GM23338 (cell line): ENCODE results near the gene SMYD5. TPM values are rescaled to one million over a fixed set of nuclear protein-coding genes. Genes with fewer than 3 reads are reported as not detected.

Experiments used
- ATAC-seq: fragments of 200-7000 bp; cut with Tn5 transposase; 3 replicates; pipeline ENCODE4 v1.9.1; 2020
- DNase-seq: peaks from one replicate; pipeline ENCODE4 v3.0.0-alpha.2; 2015; ENCODE audit warnings: low spot score
- H2AFZ ChIP-seq: fragments of 200-600 bp; sonication (generic); 2 replicates; pipeline ENCODE4 v1.8.0; 2016; ENCODE audit warnings: antibody characterized with exemption, mild to moderate bottlenecking, moderate library complexity
- H3F3A ChIP-seq: fragments of 200-600 bp; sonication (generic); replicated peaks from 2 replicates; pipeline ENCODE4 v1.8.0; 2017; ENCODE audit warnings: antibody characterized with exemption, mixed run types, low read depth
- H3K27ac ChIP-seq: fragments of 200-600 bp; sonication (generic); 2 replicates; pipeline ENCODE4 v1.6.1; 2016; ENCODE audit warnings: low read depth
- H3K27me3 ChIP-seq: fragments of 200-600 bp; sonication (generic); 2 replicates; pipeline ENCODE4 v1.8.0; 2016; ENCODE audit warnings: mild to moderate bottlenecking, mixed run types, moderate library complexity; ENCODE audit not compliant: insufficient read depth
- H3K36me3 ChIP-seq: fragments of 200-600 bp; sonication (generic); 2 replicates; pipeline ENCODE4 v1.8.0; 2016; ENCODE audit warnings: mild to moderate bottlenecking; ENCODE audit not compliant: insufficient read depth
- H3K4me1 ChIP-seq: fragments of 200-600 bp; sonication (generic); 2 replicates; pipeline ENCODE4 v1.8.0; 2016; ENCODE audit warnings: mild to moderate bottlenecking, moderate library complexity; ENCODE audit not compliant: insufficient read depth
- H3K4me2 ChIP-seq: fragments of 200-600 bp; sonication (generic); 2 replicates; pipeline ENCODE4 v1.7.1; 2017; ENCODE audit warnings: mixed run types
- H3K4me3 ChIP-seq: fragments of 200-600 bp; sonication (generic); 2 replicates; pipeline ENCODE4 v1.6.1; 2016; ENCODE audit warnings: mixed run types
- H3K79me2 ChIP-seq: fragments of 200-600 bp; sonication (generic); replicated peaks from 2 replicates; pipeline ENCODE4 v1.8.0; 2017; ENCODE audit warnings: mild to moderate bottlenecking; ENCODE audit not compliant: insufficient read depth
- H3K9me2 ChIP-seq: fragments of 200-600 bp; sonication (generic); 2 replicates; pipeline ENCODE4 v1.8.0; 2017; ENCODE audit not compliant: insufficient read depth
- H4K20me1 ChIP-seq: fragments of 200-600 bp; sonication (generic); replicated peaks from 2 replicates; pipeline ENCODE4 v1.8.0; 2017; ENCODE audit warnings: mild to moderate bottlenecking; ENCODE audit not compliant: insufficient read depth
- H3K27ac Mint-ChIP-seq: 2 replicates; pipeline ENCODE4 v1.8.0; 2020; ENCODE audit warnings: inconsistent platforms, mild to moderate bottlenecking, moderate library complexity, mixed read lengths
- H3K27me3 Mint-ChIP-seq: 3 replicates; pipeline ENCODE4 v1.8.0; 2022; ENCODE audit warnings: low read depth, mild to moderate bottlenecking, moderate library complexity, mixed read lengths, inconsistent platforms; ENCODE audit not compliant: insufficient read depth, poor library complexity
- H3K36me3 Mint-ChIP-seq: 3 replicates; pipeline ENCODE4 v1.8.0; 2021; ENCODE audit warnings: low read depth, mild to moderate bottlenecking, inconsistent platforms, moderate library complexity, mixed read lengths
- H3K4me1 Mint-ChIP-seq: 3 replicates; pipeline ENCODE4 v1.8.0; 2020; ENCODE audit warnings: mild to moderate bottlenecking, inconsistent platforms, mixed read lengths
- H3K4me3 Mint-ChIP-seq: 3 replicates; pipeline ENCODE4 v1.8.0; 2021; ENCODE audit warnings: moderate library complexity, mild to moderate bottlenecking, inconsistent platforms, mixed read lengths
- H3K9me3 Mint-ChIP-seq: 3 replicates; pipeline ENCODE4 v1.8.0; 2020; ENCODE audit warnings: moderate library complexity, mild to moderate bottlenecking, inconsistent platforms, mixed read lengths
- CREB1 ChIP-seq: fragments of 250-450 bp; sonication (Bioruptor Pico); IDR thresholded peaks from 2 replicates; pipeline ENCODE4 v1.5.0; 2020; ENCODE audit warnings: low read depth, mild to moderate bottlenecking, moderate library complexity
- EZH2 ChIP-seq: fragments of 200-600 bp; sonication (generic); IDR thresholded peaks from one replicate; pipeline ENCODE4 v1.8.0; 2017; ENCODE audit warnings: antibody characterized with exemption, mild to moderate bottlenecking, low read depth; ENCODE audit not compliant: unreplicated experiment
- EZH2phosphoT487 ChIP-seq: fragments of 200-600 bp; sonication (generic); IDR thresholded peaks from one replicate; pipeline ENCODE4 v1.8.1; 2018; ENCODE audit warnings: antibody characterized with exemption; ENCODE audit not compliant: unreplicated experiment
- JUNB ChIP-seq: IDR thresholded peaks from one replicate; pipeline ENCODE4 v1.6.1; 2016; ENCODE audit warnings: antibody characterized with exemption; ENCODE audit not compliant: unreplicated experiment
- NANOG ChIP-seq: IDR thresholded peaks from 2 replicates; pipeline ENCODE4 v1.6.1; 2016; ENCODE audit warnings: antibody characterized with exemption, borderline replicate concordance
- POLR2AphosphoS5 ChIP-seq: IDR thresholded peaks from 2 replicates; pipeline ENCODE4 v1.6.1; 2016; ENCODE audit warnings: antibody characterized with exemption, low read depth
- STAT1 ChIP-seq: IDR thresholded peaks from one replicate; pipeline ENCODE4 v1.6.1; 2016; ENCODE audit warnings: antibody characterized with exemption; ENCODE audit not compliant: unreplicated experiment
- ZNF114 ChIP-seq: fragments of 250-450 bp; sonication (Bioruptor Pico); IDR thresholded peaks from 2 replicates; pipeline ENCODE4 v1.5.0; 2020; ENCODE audit warnings: mild to moderate bottlenecking, moderate library complexity
- ZNF331 ChIP-seq: fragments of 250-450 bp; sonication (Bioruptor Pico); IDR thresholded peaks from 2 replicates; pipeline ENCODE4 v1.5.0; 2020; ENCODE audit warnings: low read depth, mild to moderate bottlenecking, moderate library complexity
- polyA plus RNA-seq: library from polyadenylated mRNA; unstranded; fragments of >200 nt; fragmentation: Nextera tagmentation; extraction: Ambion mirVana; gene quantifications from 2 replicates; pipeline ENCODE4 v1.2.1, GENCODE V29; 2016
- total RNA-seq: library from RNA; depleted of rRNA; stranded (reverse); fragments of >200 nt; shearing (Covaris generic); gene quantifications from 2 replicates; pipeline ENCODE4 v1.2.3, GENCODE V29; 2014
- TF ChIP-seq, protein P1 (sequence below): IDR thresholded peaks from 2 replicates; pipeline ENCODE4 v1.6.1; 2016; ENCODE audit warnings: antibody characterized with exemption
- TF ChIP-seq, protein P2 (sequence below): fragments of 250-450 bp; sonication (Bioruptor Pico); IDR thresholded peaks from 2 replicates; pipeline ENCODE4 v1.5.0; 2020; ENCODE audit warnings: mild to moderate bottlenecking, moderate library complexity
- TF ChIP-seq, protein P3 (sequence below), 2 experiments: fragments of 200-600 bp in 1 of 2; sonication (generic) in 1 of 2; conservative IDR thresholded peaks; 2 replicates each; pipeline versions ENCODE4 v1.5.1 to v1.6.1; 2016 to 2017; ENCODE audit warnings: antibody characterized with exemption in 2 of 2, low read depth in 2 of 2, mild to moderate bottlenecking in 2 of 2, moderate library complexity in 1 of 2
- TF ChIP-seq, protein P4 (sequence below): IDR thresholded peaks from one replicate; pipeline ENCODE4 v1.6.1; 2018; ENCODE audit warnings: antibody characterized with exemption; ENCODE audit not compliant: unreplicated experiment

Gene SMYD5
- total and polyA plus RNA-seq, 2 experiments from 2014 or later: 20.5 to 45.8 TPM

DNA sequence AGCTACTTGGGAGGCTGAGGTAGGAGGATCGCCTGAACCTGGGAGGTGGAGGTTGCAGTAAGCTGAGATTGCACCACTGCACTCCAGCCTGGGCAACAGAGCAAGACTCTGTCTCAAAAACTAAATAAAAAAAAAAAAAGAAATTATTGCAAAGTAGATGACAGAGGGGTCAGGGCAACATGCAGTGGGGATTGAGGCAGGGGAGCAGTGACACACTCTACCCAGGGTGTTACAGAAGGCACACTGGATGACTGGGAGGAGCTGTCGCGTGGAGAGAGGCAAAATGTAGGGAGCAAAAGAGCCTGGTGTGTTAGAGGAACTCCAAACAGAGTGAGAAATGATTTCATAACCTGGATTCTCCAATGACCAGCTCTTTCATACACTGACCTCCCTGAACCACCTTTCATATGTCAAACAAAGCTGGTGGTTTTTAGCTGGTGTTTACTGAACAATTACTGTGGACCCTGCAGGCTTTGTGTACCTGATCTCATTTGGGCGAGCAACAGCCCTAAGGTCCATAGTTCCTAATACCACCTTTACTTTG is 48.1 kb downstream of the SMYD5 start:
- DNase-seq: no peak
- peaks cover 6% of the 10 kb centered on the region; the same call in 2 of the 3 replicates for H3K4me1 Mint-ChIP-seq
- peaks cover 17% of the 10 kb centered on the region for H3K36me3 Mint-ChIP-seq
- peaks cover under 1% of the 10 kb centered on the region for H3K27me3 ChIP-seq
- no peak overlapping the region for H3K4me2 ChIP-seq
- H3K27ac ChIP-seq: no peak overlapping the region
- H3F3A ChIP-seq: no peaks in the 10 kb centered on the region
- H2AFZ ChIP-seq: no peak overlapping the region
- no peaks in the 10 kb centered on the region for H3K79me2 ChIP-seq
- peaks cover 6% of the 10 kb centered on the region for H4K20me1 ChIP-seq
- H3K9me2 ChIP-seq: no peaks in the 10 kb centered on the region
- no peak overlapping the region for H3K27ac Mint-ChIP-seq
- no peak overlapping the region for H3K4me3 ChIP-seq
- ATAC-seq: no peak
- H3K27me3 Mint-ChIP-seq: peaks cover 10% of the 10 kb centered on the region
- H3K9me3 Mint-ChIP-seq: no peaks in the 10 kb centered on the region; the same call in 2 of the 3 replicates
- H3K4me3 Mint-ChIP-seq: no peak overlapping the region
- peaks cover 6% of the 10 kb centered on the region; the same call in 1 of the 2 replicates for H3K4me1 ChIP-seq
- no peaks in the 10 kb centered on the region; the same call in 1 of the 2 replicates for H3K36me3 ChIP-seq
- TF ChIP-seq, protein P1, sequence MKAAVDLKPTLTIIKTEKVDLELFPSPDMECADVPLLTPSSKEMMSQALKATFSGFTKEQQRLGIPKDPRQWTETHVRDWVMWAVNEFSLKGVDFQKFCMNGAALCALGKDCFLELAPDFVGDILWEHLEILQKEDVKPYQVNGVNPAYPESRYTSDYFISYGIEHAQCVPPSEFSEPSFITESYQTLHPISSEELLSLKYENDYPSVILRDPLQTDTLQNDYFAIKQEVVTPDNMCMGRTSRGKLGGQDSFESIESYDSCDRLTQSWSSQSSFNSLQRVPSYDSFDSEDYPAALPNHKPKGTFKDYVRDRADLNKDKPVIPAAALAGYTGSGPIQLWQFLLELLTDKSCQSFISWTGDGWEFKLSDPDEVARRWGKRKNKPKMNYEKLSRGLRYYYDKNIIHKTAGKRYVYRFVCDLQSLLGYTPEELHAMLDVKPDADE: no peak
- TF ChIP-seq STAT1 (no peak), CREB1 (CRISPR knock-in tag) (no peak), EZH2 (no peak), POLR2AphosphoS5 (no peak), EZH2phosphoT487 (no peak), ZNF331 (no peak), ZNF114 (CRISPR knock-in tag) (no peak), JUNB (no peak), NANOG (no peak)
- TF ChIP-seq, protein P2, sequence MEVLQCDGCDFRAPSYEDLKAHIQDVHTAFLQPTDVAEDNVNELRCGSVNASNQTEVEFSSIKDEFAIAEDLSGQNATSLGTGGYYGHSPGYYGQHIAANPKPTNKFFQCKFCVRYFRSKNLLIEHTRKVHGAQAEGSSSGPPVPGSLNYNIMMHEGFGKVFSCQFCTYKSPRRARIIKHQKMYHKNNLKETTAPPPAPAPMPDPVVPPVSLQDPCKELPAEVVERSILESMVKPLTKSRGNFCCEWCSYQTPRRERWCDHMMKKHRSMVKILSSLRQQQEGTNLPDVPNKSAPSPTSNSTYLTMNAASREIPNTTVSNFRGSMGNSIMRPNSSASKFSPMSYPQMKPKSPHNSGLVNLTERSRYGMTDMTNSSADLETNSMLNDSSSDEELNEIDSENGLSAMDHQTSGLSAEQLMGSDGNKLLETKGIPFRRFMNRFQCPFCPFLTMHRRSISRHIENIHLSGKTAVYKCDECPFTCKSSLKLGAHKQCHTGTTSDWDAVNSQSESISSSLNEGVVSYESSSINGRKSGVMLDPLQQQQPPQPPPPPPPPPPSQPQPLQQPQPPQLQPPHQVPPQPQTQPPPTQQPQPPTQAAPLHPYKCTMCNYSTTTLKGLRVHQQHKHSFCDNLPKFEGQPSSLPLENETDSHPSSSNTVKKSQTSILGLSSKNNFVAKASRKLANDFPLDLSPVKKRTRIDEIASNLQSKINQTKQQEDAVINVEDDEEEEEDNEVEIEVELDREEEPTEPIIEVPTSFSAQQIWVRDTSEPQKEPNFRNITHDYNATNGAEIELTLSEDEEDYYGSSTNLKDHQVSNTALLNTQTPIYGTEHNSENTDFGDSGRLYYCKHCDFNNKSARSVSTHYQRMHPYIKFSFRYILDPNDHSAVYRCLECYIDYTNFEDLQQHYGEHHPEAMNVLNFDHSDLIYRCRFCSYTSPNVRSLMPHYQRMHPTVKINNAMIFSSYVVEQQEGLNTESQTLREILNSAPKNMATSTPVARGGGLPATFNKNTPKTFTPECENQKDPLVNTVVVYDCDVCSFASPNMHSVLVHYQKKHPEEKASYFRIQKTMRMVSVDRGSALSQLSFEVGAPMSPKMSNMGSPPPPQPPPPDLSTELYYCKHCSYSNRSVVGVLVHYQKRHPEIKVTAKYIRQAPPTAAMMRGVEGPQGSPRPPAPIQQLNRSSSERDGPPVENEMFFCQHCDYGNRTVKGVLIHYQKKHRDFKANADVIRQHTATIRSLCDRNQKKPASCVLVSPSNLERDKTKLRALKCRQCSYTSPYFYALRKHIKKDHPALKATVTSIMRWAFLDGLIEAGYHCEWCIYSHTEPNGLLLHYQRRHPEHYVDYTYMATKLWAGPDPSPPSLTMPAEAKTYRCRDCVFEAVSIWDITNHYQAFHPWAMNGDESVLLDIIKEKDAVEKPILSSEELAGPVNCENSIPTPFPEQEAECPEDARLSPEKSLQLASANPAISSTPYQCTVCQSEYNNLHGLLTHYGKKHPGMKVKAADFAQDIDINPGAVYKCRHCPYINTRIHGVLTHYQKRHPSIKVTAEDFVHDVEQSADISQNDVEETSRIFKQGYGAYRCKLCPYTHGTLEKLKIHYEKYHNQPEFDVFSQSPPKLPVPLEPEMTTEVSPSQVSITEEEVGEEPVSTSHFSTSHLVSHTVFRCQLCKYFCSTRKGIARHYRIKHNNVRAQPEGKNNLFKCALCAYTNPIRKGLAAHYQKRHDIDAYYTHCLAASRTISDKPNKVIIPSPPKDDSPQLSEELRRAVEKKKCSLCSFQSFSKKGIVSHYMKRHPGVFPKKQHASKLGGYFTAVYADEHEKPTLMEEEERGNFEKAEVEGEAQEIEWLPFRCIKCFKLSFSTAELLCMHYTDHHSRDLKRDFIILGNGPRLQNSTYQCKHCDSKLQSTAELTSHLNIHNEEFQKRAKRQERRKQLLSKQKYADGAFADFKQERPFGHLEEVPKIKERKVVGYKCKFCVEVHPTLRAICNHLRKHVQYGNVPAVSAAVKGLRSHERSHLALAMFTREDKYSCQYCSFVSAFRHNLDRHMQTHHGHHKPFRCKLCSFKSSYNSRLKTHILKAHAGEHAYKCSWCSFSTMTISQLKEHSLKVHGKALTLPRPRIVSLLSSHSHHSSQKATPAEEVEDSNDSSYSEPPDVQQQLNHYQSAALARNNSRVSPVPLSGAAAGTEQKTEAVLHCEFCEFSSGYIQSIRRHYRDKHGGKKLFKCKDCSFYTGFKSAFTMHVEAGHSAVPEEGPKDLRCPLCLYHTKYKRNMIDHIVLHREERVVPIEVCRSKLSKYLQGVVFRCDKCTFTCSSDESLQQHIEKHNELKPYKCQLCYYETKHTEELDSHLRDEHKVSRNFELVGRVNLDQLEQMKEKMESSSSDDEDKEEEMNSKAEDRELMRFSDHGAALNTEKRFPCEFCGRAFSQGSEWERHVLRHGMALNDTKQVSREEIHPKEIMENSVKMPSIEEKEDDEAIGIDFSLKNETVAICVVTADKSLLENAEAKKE (CRISPR knock-in tag): no peak
- TF ChIP-seq, protein P3, sequence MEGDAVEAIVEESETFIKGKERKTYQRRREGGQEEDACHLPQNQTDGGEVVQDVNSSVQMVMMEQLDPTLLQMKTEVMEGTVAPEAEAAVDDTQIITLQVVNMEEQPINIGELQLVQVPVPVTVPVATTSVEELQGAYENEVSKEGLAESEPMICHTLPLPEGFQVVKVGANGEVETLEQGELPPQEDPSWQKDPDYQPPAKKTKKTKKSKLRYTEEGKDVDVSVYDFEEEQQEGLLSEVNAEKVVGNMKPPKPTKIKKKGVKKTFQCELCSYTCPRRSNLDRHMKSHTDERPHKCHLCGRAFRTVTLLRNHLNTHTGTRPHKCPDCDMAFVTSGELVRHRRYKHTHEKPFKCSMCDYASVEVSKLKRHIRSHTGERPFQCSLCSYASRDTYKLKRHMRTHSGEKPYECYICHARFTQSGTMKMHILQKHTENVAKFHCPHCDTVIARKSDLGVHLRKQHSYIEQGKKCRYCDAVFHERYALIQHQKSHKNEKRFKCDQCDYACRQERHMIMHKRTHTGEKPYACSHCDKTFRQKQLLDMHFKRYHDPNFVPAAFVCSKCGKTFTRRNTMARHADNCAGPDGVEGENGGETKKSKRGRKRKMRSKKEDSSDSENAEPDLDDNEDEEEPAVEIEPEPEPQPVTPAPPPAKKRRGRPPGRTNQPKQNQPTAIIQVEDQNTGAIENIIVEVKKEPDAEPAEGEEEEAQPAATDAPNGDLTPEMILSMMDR (conservative IDR thresholded peaks at IDR 0.05; ENCODE audit: low read depth in 2 of 2): no peak
- TF ChIP-seq, protein P4, sequence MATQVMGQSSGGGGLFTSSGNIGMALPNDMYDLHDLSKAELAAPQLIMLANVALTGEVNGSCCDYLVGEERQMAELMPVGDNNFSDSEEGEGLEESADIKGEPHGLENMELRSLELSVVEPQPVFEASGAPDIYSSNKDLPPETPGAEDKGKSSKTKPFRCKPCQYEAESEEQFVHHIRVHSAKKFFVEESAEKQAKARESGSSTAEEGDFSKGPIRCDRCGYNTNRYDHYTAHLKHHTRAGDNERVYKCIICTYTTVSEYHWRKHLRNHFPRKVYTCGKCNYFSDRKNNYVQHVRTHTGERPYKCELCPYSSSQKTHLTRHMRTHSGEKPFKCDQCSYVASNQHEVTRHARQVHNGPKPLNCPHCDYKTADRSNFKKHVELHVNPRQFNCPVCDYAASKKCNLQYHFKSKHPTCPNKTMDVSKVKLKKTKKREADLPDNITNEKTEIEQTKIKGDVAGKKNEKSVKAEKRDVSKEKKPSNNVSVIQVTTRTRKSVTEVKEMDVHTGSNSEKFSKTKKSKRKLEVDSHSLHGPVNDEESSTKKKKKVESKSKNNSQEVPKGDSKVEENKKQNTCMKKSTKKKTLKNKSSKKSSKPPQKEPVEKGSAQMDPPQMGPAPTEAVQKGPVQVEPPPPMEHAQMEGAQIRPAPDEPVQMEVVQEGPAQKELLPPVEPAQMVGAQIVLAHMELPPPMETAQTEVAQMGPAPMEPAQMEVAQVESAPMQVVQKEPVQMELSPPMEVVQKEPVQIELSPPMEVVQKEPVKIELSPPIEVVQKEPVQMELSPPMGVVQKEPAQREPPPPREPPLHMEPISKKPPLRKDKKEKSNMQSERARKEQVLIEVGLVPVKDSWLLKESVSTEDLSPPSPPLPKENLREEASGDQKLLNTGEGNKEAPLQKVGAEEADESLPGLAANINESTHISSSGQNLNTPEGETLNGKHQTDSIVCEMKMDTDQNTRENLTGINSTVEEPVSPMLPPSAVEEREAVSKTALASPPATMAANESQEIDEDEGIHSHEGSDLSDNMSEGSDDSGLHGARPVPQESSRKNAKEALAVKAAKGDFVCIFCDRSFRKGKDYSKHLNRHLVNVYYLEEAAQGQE: no peak
